Activated T-cell treated with anti-CD3 and anti-CD28 coated beads, Interleukin-2, amount 50 U/mL, for 4 hours (primary cell): ENCODE results near the gene PTHLH. TPM values are rescaled to one million over a fixed set of nuclear protein-coding genes. Genes with fewer than 3 reads are reported as not detected.

Experiments
- ATAC-seq, 2 donors: fragments of 200-7000 bp; cut with Tn5 transposase; one replicate each; pipeline ENCODE4 v1.10.0; 2021
- DNase-seq: peaks from one replicate; pipeline ENCODE4 v3.0.0-alpha.2; 2020
- H3K27me3 Mint-ChIP-seq: one replicate; pipeline ENCODE4 v1.8.0; 2021; ENCODE audit warnings: low read depth, mixed read lengths
- H3K36me3 Mint-ChIP-seq: one replicate; pipeline ENCODE4 v1.8.0; 2022; ENCODE audit warnings: mixed read lengths; ENCODE audit not compliant: insufficient read depth
- H3K4me1 Mint-ChIP-seq: one replicate; pipeline ENCODE4 v1.8.0; 2021; ENCODE audit warnings: low read depth, mixed read lengths
- H3K4me3 Mint-ChIP-seq: one replicate; pipeline ENCODE4 v1.8.0; 2021; ENCODE audit warnings: mild to moderate bottlenecking, moderate library complexity, mixed read lengths
- H3K9me3 Mint-ChIP-seq: one replicate; pipeline ENCODE4 v1.8.0; 2021; ENCODE audit warnings: mixed read lengths
- total RNA-seq, 3 donors: library from RNA; stranded (reverse); gene quantifications; one replicate each; pipeline ENCODE4 v1.2.1, GENCODE V29; 2021

PTHLH gene
- under 1 TPM; 0.11 to 0.33 (median 0.18) TPM for total RNA-seq

DNA sequence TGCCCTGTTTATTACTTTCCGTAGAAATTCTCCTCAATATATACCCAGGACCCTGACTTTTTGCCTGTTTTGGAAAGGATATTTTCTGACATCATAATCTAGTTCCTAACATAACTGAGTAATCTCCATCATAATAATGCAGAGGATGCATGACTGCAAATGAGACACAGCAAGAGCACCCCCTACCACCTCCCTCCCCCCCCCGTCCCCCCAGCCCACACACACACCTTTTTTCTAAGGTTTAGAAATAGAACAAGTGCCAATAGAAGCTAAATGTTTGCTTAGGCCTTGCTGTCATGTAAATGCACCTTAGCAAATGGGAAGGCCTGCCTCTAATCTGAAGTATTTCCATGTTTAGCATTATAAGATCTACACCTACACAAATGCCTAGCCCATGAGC is at the start of gene PTHLH:
TSS of gene PTHLH (minus strand) at position 13 of the 400 bp plus-strand sequence. CDS start 3,239 bp downstream, outside the sequence.
- Mint-ChIP-seq H3K4me1 (peaks cover 26% of the 10 kb centered on the region), H3K9me3 (no peaks in the 10 kb centered on the region), H3K36me3 (no peaks in the 10 kb centered on the region), H3K4me3 (no peak within 1 kb of the TSS), H3K27me3 (peaks cover 81% of the 10 kb centered on the region)
- DNase-seq (no peak), ATAC-seq (no peak)

GRCh38 chr12:28021704-28022103 is 49.2 kb upstream of the PTHLH start:
- Mint-ChIP-seq H3K4me1 (no peaks in the 10 kb centered on the region), H3K4me3 (no peak overlapping the region), H3K9me3 (no peaks in the 10 kb centered on the region), H3K27me3 (peaks cover 3% of the 10 kb centered on the region), H3K36me3 (no peaks in the 10 kb centered on the region)
- no peak for DNase-seq
- ATAC-seq, result no peak

DNA sequence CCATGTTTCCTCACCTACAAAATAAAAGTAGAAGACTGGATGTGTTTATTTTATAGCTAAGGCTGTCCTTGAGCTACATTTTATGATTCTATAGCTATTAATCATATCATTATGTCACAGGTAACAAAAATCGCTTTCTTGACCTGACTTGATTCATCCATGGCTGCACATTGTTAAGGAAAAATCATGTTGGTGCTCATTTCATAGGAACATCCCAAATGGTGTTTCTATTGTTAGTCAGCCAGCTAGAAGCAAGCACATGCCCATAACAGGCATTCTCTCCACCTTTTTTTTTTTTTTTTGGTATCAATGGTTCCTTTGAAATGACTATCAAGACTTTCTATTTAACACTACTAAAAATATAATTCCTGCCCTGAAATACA is 45.3 kb upstream of the PTHLH start:
- DNase-seq (no peak), ATAC-seq (no peak)
- Mint-ChIP-seq H3K4me3 (no peak overlapping the region), H3K36me3 (no peaks in the 10 kb centered on the region), H3K9me3 (no peaks in the 10 kb centered on the region), H3K4me1 (no peaks in the 10 kb centered on the region), H3K27me3 (no peaks in the 10 kb centered on the region)

GRCh38 chr12:28017126-28017872 is 44.8 kb upstream of the PTHLH start:
- Mint-ChIP-seq H3K9me3 (no peaks in the 10 kb centered on the region), H3K36me3 (no peaks in the 10 kb centered on the region), H3K4me1 (no peaks in the 10 kb centered on the region), H3K27me3 (no peaks in the 10 kb centered on the region), H3K4me3 (no peak overlapping the region)
- ATAC-seq (no peak), DNase-seq (no peak)

- Mint-ChIP-seq H3K36me3 (no peaks in the 10 kb centered on the region), H3K4me1 (no peaks in the 10 kb centered on the region), H3K27me3 (no peaks in the 10 kb centered on the region), H3K4me3 (no peak overlapping the region), H3K9me3 (no peaks in the 10 kb centered on the region)
- no peak for ATAC-seq
- no peak for DNase-seq
These were observed 42.6 kb upstream of the PTHLH start for GRCh38 chr12:28015165-28015564.

- no peaks in the 10 kb centered on the region for H3K27me3 Mint-ChIP-seq
- H3K4me3 Mint-ChIP-seq, result no peak overlapping the region
- ATAC-seq (no peak), DNase-seq (no peak)
- no peaks in the 10 kb centered on the region for H3K4me1 Mint-ChIP-seq
- H3K9me3 Mint-ChIP-seq, result no peaks in the 10 kb centered on the region
- no peaks in the 10 kb centered on the region for H3K36me3 Mint-ChIP-seq
These were observed 41.7 kb upstream of the PTHLH start for GRCh38 chr12:28014196-28014595.

DNA sequence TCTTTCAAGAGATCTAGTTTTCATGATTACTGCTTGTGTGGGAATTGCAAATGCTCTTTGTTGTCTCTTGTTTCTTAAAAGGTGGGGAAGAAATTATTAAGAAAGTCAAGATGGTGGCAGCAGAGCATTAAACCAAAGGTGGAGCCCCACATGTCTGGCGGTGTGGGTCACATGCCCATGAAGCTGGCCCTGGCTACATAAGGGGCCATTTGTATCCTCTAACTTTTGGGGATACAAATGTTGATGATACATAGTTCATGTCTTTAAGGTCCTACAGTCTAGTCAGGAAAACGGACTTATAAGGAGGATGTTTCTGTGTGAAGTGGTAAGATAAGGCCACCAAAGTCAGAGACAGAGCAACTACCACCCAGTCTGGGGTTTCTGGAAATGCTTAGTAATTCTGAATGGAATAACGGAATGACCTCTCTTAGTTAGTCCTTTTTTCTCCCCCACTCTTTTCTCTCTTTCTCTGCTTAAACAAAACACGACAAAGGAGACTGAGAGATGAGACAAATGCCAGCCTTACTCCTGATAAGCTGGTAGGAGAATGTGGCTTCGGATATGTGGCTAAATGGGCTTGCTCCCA is 39.9 kb upstream of the PTHLH start:
- no peak overlapping the region for H3K4me3 Mint-ChIP-seq
- no peak for ATAC-seq
- H3K9me3 Mint-ChIP-seq, result no peaks in the 10 kb centered on the region
- no peaks in the 10 kb centered on the region for H3K4me1 Mint-ChIP-seq
- DNase-seq, result no peak
- no peaks in the 10 kb centered on the region for H3K27me3 Mint-ChIP-seq
- H3K36me3 Mint-ChIP-seq, result no peaks in the 10 kb centered on the region

GRCh38 chr12:28010036-28010435 is 37.5 kb upstream of the PTHLH start:
- H3K36me3 Mint-ChIP-seq, result no peaks in the 10 kb centered on the region
- H3K9me3 Mint-ChIP-seq, result no peaks in the 10 kb centered on the region

GRCh38 chr12:27999970-28000369 is 27.4 kb upstream of the PTHLH start:
- DNase-seq (no peak), ATAC-seq (no peak)
- H3K4me1 Mint-ChIP-seq, result no peaks in the 10 kb centered on the region
- H3K36me3 Mint-ChIP-seq, result no peaks in the 10 kb centered on the region
- no peaks in the 10 kb centered on the region for H3K27me3 Mint-ChIP-seq
- no peak overlapping the region for H3K4me3 Mint-ChIP-seq
- H3K9me3 Mint-ChIP-seq, result no peaks in the 10 kb centered on the region

More at GRCh38 chr12:28010036-28010435, 37.5 kb upstream of the PTHLH start:
- H3K27me3 Mint-ChIP-seq, result no peaks in the 10 kb centered on the region
- DNase-seq (no peak), ATAC-seq (no peak)
- no peaks in the 10 kb centered on the region for H3K4me1 Mint-ChIP-seq
- H3K4me3 Mint-ChIP-seq, result no peak overlapping the region

GRCh38 chr12:27999521-27999920 is 27.0 kb upstream of the PTHLH start:
- no peak overlapping the region for H3K4me3 Mint-ChIP-seq
- H3K9me3 Mint-ChIP-seq, result no peaks in the 10 kb centered on the region
- DNase-seq (no peak), ATAC-seq (no peak)
- H3K4me1 Mint-ChIP-seq, result no peaks in the 10 kb centered on the region
- no peaks in the 10 kb centered on the region for H3K36me3 Mint-ChIP-seq
- H3K27me3 Mint-ChIP-seq, result no peaks in the 10 kb centered on the region

- no peak for DNase-seq
- H3K36me3 Mint-ChIP-seq, result no peaks in the 10 kb centered on the region
- H3K4me3 Mint-ChIP-seq, result no peak overlapping the region
- no peaks in the 10 kb centered on the region for H3K27me3 Mint-ChIP-seq
- no peaks in the 10 kb centered on the region for H3K4me1 Mint-ChIP-seq
- no peaks in the 10 kb centered on the region for H3K9me3 Mint-ChIP-seq
- ATAC-seq, result no peak
These were observed 26.1 kb upstream of the PTHLH start for GRCh38 chr12:27998658-27999057.

- H3K4me1 Mint-ChIP-seq, result no peaks in the 10 kb centered on the region
- H3K4me3 Mint-ChIP-seq, result no peak overlapping the region
- no peaks in the 10 kb centered on the region for H3K9me3 Mint-ChIP-seq
- H3K36me3 Mint-ChIP-seq, result no peaks in the 10 kb centered on the region
- DNase-seq (no peak), ATAC-seq (no peak)
- no peaks in the 10 kb centered on the region for H3K27me3 Mint-ChIP-seq
These were observed 25.6 kb upstream of the PTHLH start for GRCh38 chr12:27998170-27998569.

DNA sequence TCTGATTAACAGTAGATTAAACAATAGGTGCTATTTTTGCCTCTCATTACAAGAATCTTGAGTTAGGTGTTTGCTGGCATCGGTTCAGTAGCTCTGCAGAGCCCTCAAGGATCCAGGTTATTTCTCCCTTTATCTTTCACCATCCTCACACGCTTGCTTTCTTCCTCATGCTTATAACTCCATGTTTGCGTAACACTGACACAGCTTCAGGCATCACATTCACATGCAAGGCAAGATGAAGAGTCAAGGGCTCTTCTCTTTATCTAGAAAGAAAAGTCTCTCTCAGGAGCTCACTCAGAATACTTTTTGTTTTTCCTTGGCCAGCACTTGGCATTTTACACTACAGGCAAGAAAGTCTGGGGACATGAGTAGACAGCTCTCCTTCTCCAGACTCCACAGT is 24.2 kb upstream of the PTHLH start:
- no peaks in the 10 kb centered on the region for H3K36me3 Mint-ChIP-seq

GRCh38 chr12:27995406-27995805 is 22.9 kb upstream of the PTHLH start:
- no peaks in the 10 kb centered on the region for H3K4me1 Mint-ChIP-seq
- no peak overlapping the region for H3K4me3 Mint-ChIP-seq
- no peaks in the 10 kb centered on the region for H3K36me3 Mint-ChIP-seq
- ATAC-seq (no peak), DNase-seq (no peak)
- peaks cover 3% of the 10 kb centered on the region for H3K27me3 Mint-ChIP-seq
- H3K9me3 Mint-ChIP-seq, result peaks cover 4% of the 10 kb centered on the region

More for the DNA sequence above, 24.2 kb upstream of the PTHLH start:
- no peak for DNase-seq
- ATAC-seq, result no peak
- H3K27me3 Mint-ChIP-seq, result no peaks in the 10 kb centered on the region
- H3K4me1 Mint-ChIP-seq, result no peaks in the 10 kb centered on the region
- H3K4me3 Mint-ChIP-seq, result no peak overlapping the region
- H3K9me3 Mint-ChIP-seq, result no peaks in the 10 kb centered on the region

- H3K9me3 Mint-ChIP-seq, result peaks cover 4% of the 10 kb centered on the region
- H3K27me3 Mint-ChIP-seq, result peaks cover 10% of the 10 kb centered on the region
- DNase-seq (no peak), ATAC-seq (no peak)
- H3K4me1 Mint-ChIP-seq, result no peaks in the 10 kb centered on the region
- no peaks in the 10 kb centered on the region for H3K36me3 Mint-ChIP-seq
- H3K4me3 Mint-ChIP-seq, result no peak overlapping the region
These were observed 16.2 kb upstream of the PTHLH start for GRCh38 chr12:27988594-27989233.
